GM19452 (cell line): ENCODE results near the gene SMARCB1.

Source experiments
- ATAC-seq: cut with Tn5 transposase; IDR thresholded peaks from one replicate; pipeline ENCODE4 v1.9.1; 2021; ENCODE audit not compliant: unreplicated experiment

The SMARCB1 gene

GRCh38 chr22:23874871-23875270 is 88.1 kb downstream of the SMARCB1 start:
- no peak for ATAC-seq

GRCh38 chr22:23875801-23876200 is 89.0 kb downstream of the SMARCB1 start:
- ATAC-seq: no peak

GRCh38 chr22:23877566-23877965 is 90.8 kb downstream of the SMARCB1 start:
- ATAC-seq: no peak

GRCh38 chr22:23878219-23878618 is 91.5 kb downstream of the SMARCB1 start:
- no peak for ATAC-seq

- ATAC-seq: no peak
Measured at GRCh38 chr22:23882370-23882769, 95.6 kb downstream of the SMARCB1 start.

GRCh38 chr22:23883658-23884057 is 96.9 kb downstream of the SMARCB1 start:
- ATAC-seq: no peak

- ATAC-seq: no peak
Measured at GRCh38 chr22:23884140-23884539, 97.4 kb downstream of the SMARCB1 start.
